ENCODE data around the gene RUVBL2.

GRCh38 chr19:48970923-48971395 is 22.7 kb upstream of the RUVBL2 start:
- TF ChIP-seq, protein P1, sequence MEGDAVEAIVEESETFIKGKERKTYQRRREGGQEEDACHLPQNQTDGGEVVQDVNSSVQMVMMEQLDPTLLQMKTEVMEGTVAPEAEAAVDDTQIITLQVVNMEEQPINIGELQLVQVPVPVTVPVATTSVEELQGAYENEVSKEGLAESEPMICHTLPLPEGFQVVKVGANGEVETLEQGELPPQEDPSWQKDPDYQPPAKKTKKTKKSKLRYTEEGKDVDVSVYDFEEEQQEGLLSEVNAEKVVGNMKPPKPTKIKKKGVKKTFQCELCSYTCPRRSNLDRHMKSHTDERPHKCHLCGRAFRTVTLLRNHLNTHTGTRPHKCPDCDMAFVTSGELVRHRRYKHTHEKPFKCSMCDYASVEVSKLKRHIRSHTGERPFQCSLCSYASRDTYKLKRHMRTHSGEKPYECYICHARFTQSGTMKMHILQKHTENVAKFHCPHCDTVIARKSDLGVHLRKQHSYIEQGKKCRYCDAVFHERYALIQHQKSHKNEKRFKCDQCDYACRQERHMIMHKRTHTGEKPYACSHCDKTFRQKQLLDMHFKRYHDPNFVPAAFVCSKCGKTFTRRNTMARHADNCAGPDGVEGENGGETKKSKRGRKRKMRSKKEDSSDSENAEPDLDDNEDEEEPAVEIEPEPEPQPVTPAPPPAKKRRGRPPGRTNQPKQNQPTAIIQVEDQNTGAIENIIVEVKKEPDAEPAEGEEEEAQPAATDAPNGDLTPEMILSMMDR (conservative IDR thresholded peaks at IDR 0.05; ENCODE audit: low read depth, low read length): peak; percentile 96
- TF ChIP-seq EZH2 (IDR thresholded peaks at IDR 0.05; ENCODE audit: borderline replicate concordance, low read depth, low read length, poor library complexity, severe bottlenecking): no peak
